Uterus (tissue), 4 donors: ENCODE results near the gene ABAT. TPM values are rescaled to one million over a fixed set of nuclear protein-coding genes. Genes with fewer than 3 reads are reported as not detected.
A peak's percentile ranks its signal among the peaks of the same experiment; 100 is the strongest.

ENCODE experiments used
- DNase-seq, 2 donors: peaks; one replicate each; pipeline ENCODE4 v3.0.0-alpha.2; 2019 to 2020
- H3K27ac ChIP-seq, 2 donors: fragments of 200-600 bp; sonication (generic); 1 replicate in 1 of 2; 2 replicates in 1 of 2; pipeline ENCODE4 v1.5.1; 2016 to 2018
- H3K27me3 ChIP-seq, 2 donors: fragments of 200-600 bp; sonication (generic); one replicate each; pipeline ENCODE4 v1.5.1; 2018 to 2019; ENCODE audit warnings: control low read depth in 1 of 2
- H3K36me3 ChIP-seq, 2 donors: fragments of 200-600 bp; sonication (generic); one replicate each; pipeline ENCODE4 v1.5.1; 2019; ENCODE audit warnings: control low read depth in 1 of 2
- H3K4me1 ChIP-seq, 2 donors: fragments of 200-600 bp; sonication (generic); one replicate each; pipeline ENCODE4 v1.5.1; 2018 to 2019; ENCODE audit warnings: control low read depth in 1 of 2
- H3K4me3 ChIP-seq, 2 donors: fragments of 200-600 bp; sonication (generic); 1 replicate in 1 of 2; 2 replicates in 1 of 2; pipeline ENCODE4 v1.5.1; 2018 to 2019; ENCODE audit warnings: mild to moderate bottlenecking in 1 of 2
- H3K9me3 ChIP-seq, 2 donors: fragments of 200-600 bp; sonication (generic); one replicate each; pipeline ENCODE4 v1.5.1; 2019; ENCODE audit warnings: control low read depth in 1 of 2
- POLR2A ChIP-seq, 2 donors: fragments of 450-650 bp; IDR thresholded peaks; one replicate each; pipeline ENCODE4 v1.6.1; 2016; ENCODE audit warnings: antibody characterized with exemption in 2 of 2, mild to moderate bottlenecking in 1 of 2, moderate library complexity in 1 of 2
- intact Hi-C: fragments of 100-400 bp; cut with DNase I; formaldehyde crosslinking; loops from one replicate; pipeline ENCODE4 v1.15.1; 2023; ENCODE audit warnings: low total_unique reads
- total RNA-seq, 4 donors: library from RNA; depleted of rRNA in 3 of 4; stranded (reverse); fragments of >200 nt in 3 of 4; gene quantifications; one replicate each; pipeline versions ENCODE4 v1.1.0 to v1.2.4, GENCODE V29; 2014 to 2023
- TF ChIP-seq, protein P1 (sequence below), 4 experiments: fragments of 200-600 bp in 2 of 4; fragments of 450-650 bp in 2 of 4; sonication (generic) in 2 of 4; IDR thresholded peaks; one replicate each; pipeline ENCODE4 v1.5.1; 2016 to 2019; ENCODE audit warnings: antibody characterized with exemption in 4 of 4, mild to moderate bottlenecking in 2 of 4, moderate library complexity in 1 of 4
- donor health status: DM: yes; HTN: yes; CAD: no.

The ABAT gene
- total RNA-seq, 4 donors from 2014 or later, result 1.0 to 11.0 (median 6.7) TPM

DNA sequence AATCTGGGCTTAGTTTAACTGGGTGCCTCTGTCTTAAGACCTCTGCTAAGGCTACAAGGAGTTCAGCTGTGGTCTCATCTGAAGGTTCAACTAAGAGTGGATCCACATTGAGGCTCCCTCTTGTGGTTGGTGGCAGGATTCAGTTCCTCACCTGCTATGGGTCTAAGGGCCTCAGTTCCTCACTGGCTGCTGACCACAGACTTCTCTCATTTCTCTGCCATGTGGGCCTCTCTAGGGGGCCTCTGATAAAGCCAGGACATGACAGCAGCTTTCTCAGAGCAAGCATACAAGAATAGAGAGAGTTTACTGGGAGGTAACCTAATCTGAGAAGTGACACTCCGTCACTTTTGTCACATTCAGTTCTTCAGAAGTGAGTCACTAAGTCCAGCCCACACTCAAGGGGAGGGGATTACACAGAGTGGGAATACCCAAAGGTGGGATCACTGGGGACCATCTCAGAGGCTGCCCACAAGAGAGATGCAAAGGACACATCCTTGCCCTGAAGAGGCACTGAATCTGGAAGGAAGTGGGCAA is 19.2 kb upstream of the ABAT start:
- no peak for DNase-seq
- Histone ChIP-seq H3K4me1 (no peaks in the 10 kb centered on the region), H3K27me3 (no peaks in the 10 kb centered on the region), H3K9me3 (no peaks in the 10 kb centered on the region), H3K4me3 (no peak overlapping the region), H3K36me3 (no peaks in the 10 kb centered on the region), H3K27ac (no peak overlapping the region)
- TF ChIP-seq, protein P1, sequence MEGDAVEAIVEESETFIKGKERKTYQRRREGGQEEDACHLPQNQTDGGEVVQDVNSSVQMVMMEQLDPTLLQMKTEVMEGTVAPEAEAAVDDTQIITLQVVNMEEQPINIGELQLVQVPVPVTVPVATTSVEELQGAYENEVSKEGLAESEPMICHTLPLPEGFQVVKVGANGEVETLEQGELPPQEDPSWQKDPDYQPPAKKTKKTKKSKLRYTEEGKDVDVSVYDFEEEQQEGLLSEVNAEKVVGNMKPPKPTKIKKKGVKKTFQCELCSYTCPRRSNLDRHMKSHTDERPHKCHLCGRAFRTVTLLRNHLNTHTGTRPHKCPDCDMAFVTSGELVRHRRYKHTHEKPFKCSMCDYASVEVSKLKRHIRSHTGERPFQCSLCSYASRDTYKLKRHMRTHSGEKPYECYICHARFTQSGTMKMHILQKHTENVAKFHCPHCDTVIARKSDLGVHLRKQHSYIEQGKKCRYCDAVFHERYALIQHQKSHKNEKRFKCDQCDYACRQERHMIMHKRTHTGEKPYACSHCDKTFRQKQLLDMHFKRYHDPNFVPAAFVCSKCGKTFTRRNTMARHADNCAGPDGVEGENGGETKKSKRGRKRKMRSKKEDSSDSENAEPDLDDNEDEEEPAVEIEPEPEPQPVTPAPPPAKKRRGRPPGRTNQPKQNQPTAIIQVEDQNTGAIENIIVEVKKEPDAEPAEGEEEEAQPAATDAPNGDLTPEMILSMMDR (IDR thresholded peaks at IDR 0.05), result peak in 2 of 4 experiments; percentile 2 to 12
- TF ChIP-seq POLR2A (IDR thresholded peaks at IDR 0.05), result no peak
- intact Hi-C loops, result loop anchor here (10.0 kb wide), 1 partner anchor 230 kb away; the partner anchor contains the start of gene LITAFD

GRCh38 chr16:8656376-8656775 is 18.0 kb upstream of the ABAT start:
- Histone ChIP-seq H3K27ac (no peak overlapping the region), H3K9me3 (no peaks in the 10 kb centered on the region), H3K4me1 (no peaks in the 10 kb centered on the region), H3K27me3 (no peaks in the 10 kb centered on the region), H3K36me3 (no peaks in the 10 kb centered on the region), H3K4me3 (no peak overlapping the region)
- DNase-seq, result no peak
- TF ChIP-seq, protein P1 (IDR thresholded peaks at IDR 0.05), result no peak
- no peak for TF ChIP-seq POLR2A (IDR thresholded peaks at IDR 0.05)
- intact Hi-C loops, result loop anchor here (10.0 kb wide), 1 partner anchor 228 kb away; the partner anchor contains the start of gene LITAFD

GRCh38 chr16:8660841-8661301 is 13.5 kb upstream of the ABAT start:
- intact Hi-C loops, result no loop called here
- Histone ChIP-seq H3K36me3 (no peaks in the 10 kb centered on the region), H3K9me3 (no peaks in the 10 kb centered on the region), H3K4me1 (no peaks in the 10 kb centered on the region), H3K27ac (no peak overlapping the region), H3K27me3 (no peaks in the 10 kb centered on the region), H3K4me3 (no peak overlapping the region)
- TF ChIP-seq POLR2A (IDR thresholded peaks at IDR 0.05), result no peak
- TF ChIP-seq, protein P1 (IDR thresholded peaks at IDR 0.05), result peak; percentile 27 to 70 (median 61)
- DNase-seq, result peak; percentile 41 to 46

- no peak overlapping the region for H3K4me3 ChIP-seq
- no peaks in the 10 kb centered on the region for H3K9me3 ChIP-seq
- DNase-seq, result no peak
- H3K4me1 ChIP-seq, result no peaks in the 10 kb centered on the region
- intact Hi-C loops, result no loop called here
- no peaks in the 10 kb centered on the region for H3K36me3 ChIP-seq
- no peak for TF ChIP-seq POLR2A (IDR thresholded peaks at IDR 0.05)
- TF ChIP-seq, protein P1 (IDR thresholded peaks at IDR 0.05), result no peak
- H3K27me3 ChIP-seq, result no peaks in the 10 kb centered on the region
- no peak overlapping the region for H3K27ac ChIP-seq
These were observed 12.7 kb upstream of the ABAT start for GRCh38 chr16:8661703-8662102.

- Histone ChIP-seq H3K4me1 (no peaks in the 10 kb centered on the region), H3K27me3 (no peaks in the 10 kb centered on the region), H3K27ac (no peak overlapping the region), H3K4me3 (no peak overlapping the region), H3K9me3 (no peaks in the 10 kb centered on the region), H3K36me3 (no peaks in the 10 kb centered on the region)
- intact Hi-C loops, result no loop called here
- TF ChIP-seq, protein P1 (IDR thresholded peaks at IDR 0.05), result no peak
- TF ChIP-seq POLR2A (IDR thresholded peaks at IDR 0.05), result no peak
- no peak for DNase-seq
These were observed 11.0 kb upstream of the ABAT start for GRCh38 chr16:8663192-8664089.
